ENCODE results near the gene PNPLA7. TPM values are rescaled to one million over a fixed set of nuclear protein-coding genes. Genes with fewer than 3 reads are reported as not detected.

The PNPLA7 gene
- total and polyA plus RNA-seq, 10 of the 15 experiments (the other 5 are each of a cell fraction or from before 2014, with no cell fraction given): 0.04 to 0.85 (median 0.19) TPM; not detected in 1

DNA sequence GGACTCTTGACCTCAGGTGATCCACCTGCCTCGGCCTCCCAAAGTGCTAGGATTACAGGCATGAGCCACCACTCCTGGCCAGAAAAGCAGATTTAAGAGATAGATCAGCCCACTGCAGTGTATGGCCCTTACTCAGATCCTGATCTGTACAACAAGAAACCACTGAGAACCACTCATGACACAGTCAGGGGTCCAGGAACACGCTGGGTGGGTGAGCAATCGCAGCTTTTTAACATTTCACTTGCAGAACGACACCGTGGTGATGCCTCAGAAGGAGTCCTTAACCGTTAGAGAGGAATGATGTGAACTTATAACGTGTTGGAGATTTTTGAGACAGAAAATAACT, 45.8 kb downstream of the PNPLA7 start (continued):
- TF ChIP-seq MTA2 (IDR thresholded peaks at IDR 0.05; ENCODE audit: low read depth) (no peak), NRF1 (conservative IDR thresholded peaks at IDR 0.05; ENCODE audit: low read depth, low read length) (no peak)
- TF ChIP-seq, protein P1, sequence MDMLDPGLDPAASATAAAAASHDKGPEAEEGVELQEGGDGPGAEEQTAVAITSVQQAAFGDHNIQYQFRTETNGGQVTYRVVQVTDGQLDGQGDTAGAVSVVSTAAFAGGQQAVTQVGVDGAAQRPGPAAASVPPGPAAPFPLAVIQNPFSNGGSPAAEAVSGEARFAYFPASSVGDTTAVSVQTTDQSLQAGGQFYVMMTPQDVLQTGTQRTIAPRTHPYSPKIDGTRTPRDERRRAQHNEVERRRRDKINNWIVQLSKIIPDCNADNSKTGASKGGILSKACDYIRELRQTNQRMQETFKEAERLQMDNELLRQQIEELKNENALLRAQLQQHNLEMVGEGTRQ (IDR thresholded peaks at IDR 0.05; ENCODE audit: borderline replicate concordance, low read depth, low read length): no peak

DNA sequence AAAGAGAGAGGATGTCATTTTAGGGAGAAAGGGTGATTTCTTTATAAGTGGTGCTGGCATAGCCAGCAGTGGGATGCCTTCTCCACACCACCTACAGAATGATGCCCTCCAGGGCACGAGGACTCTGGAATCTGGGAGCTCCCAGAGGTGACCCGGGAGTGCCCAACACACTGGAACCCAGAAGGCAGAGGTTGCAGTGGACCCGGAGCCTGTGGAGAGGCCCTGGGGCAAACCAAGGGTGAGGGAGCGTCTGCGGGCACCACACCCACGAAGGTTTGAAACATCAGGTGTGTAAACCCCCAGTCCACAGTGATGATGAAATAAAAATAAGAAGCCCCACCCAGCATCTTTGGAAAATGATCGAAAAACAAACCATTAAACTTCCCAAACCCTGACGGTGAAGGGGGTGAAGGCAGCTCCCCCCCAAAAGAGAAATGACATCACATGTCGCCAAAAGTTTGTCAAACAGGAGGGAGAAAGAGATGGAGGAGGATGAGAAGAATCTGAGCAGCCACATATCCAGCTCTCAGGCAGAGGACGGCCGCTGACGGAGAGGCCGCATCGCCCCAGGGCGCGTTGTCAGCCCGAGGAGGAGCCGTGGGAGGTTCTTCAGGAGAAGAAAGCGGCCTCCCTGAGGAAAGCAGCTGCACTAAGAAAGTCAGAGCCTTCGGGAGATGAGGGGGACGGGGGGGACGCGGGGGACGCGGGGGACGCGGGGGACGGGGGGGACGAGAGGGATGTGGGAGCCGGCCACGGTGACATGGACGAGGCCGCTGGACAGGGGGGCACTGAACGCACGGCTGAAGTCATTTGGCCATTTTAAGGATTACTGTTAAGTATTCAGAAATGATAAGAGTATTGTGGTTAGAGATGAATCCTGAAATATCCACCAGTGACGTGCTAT, 47.9 kb downstream of the PNPLA7 start:
- no peak overlapping the region for H3K4me2 ChIP-seq (ENCODE audit: control insufficient read depth, insufficient read depth)
- DNase-seq (ENCODE audit: low read depth, low spot score) (no peak), FAIRE-seq (no peak), ATAC-seq (no peak)
- H2AFZ ChIP-seq (ENCODE audit: control insufficient read depth, low read depth, low read length): no peak overlapping the region
- no peak overlapping the region for H3K27ac ChIP-seq (ENCODE audit: control insufficient read depth, insufficient read depth)
- in situ Hi-C loops (cut with MboI) (no loop called here), intact Hi-C loops (cut with micrococcal nuclease; ENCODE audit: unreplicated experiment) (no loop called here)
- no peak overlapping the region for H3K4me3 ChIP-seq
- BruUV-seq (replicated peaks): no TSS peak
- H3K79me2 ChIP-seq (ENCODE audit: control insufficient read depth, insufficient read depth, low read length): no peaks in the 10 kb centered on the region
- no peaks in the 10 kb centered on the region for H3K4me1 ChIP-seq (ENCODE audit: control insufficient read depth, insufficient read depth, low read length)
- H4K20me1 ChIP-seq (ENCODE audit: control insufficient read depth, insufficient read depth): no peaks in the 10 kb centered on the region
- no peaks in the 10 kb centered on the region; the same call in 2 of the 3 replicates for H3K9me3 ChIP-seq (replicated peaks; ENCODE audit: control insufficient read depth, insufficient read depth, low read length)
- no peak overlapping the region for H3K9ac ChIP-seq (ENCODE audit: control insufficient read depth, insufficient read depth, low read length)
- ChIA-PET POLR2A (no interaction called here), RAD21 (ENCODE audit: unreplicated experiment) (no interaction called here), SMC1A (ENCODE audit: uncharacterized antibody, unreplicated experiment) (no interaction called here), CTCF (no interaction called here)
- H3K27me3 ChIP-seq (replicated peaks in 1 of 2; ENCODE audit: control insufficient read depth in 2 of 2, insufficient read depth in 2 of 2, low read length in 1 of 2): no peaks in the 10 kb centered on the region
- 86% methylated on average over 20 of the region's 36 CpGs for WGBS (ENCODE audit: insufficient coverage, insufficient replicate concordance, low lambda C conversion rate, missing lambda C conversion rate)
- no peaks in the 10 kb centered on the region for H3K36me3 ChIP-seq (ENCODE audit: control insufficient read depth in 2 of 2, insufficient read depth in 2 of 2, low read length in 1 of 2)
- TF ChIP-seq, protein P2, sequence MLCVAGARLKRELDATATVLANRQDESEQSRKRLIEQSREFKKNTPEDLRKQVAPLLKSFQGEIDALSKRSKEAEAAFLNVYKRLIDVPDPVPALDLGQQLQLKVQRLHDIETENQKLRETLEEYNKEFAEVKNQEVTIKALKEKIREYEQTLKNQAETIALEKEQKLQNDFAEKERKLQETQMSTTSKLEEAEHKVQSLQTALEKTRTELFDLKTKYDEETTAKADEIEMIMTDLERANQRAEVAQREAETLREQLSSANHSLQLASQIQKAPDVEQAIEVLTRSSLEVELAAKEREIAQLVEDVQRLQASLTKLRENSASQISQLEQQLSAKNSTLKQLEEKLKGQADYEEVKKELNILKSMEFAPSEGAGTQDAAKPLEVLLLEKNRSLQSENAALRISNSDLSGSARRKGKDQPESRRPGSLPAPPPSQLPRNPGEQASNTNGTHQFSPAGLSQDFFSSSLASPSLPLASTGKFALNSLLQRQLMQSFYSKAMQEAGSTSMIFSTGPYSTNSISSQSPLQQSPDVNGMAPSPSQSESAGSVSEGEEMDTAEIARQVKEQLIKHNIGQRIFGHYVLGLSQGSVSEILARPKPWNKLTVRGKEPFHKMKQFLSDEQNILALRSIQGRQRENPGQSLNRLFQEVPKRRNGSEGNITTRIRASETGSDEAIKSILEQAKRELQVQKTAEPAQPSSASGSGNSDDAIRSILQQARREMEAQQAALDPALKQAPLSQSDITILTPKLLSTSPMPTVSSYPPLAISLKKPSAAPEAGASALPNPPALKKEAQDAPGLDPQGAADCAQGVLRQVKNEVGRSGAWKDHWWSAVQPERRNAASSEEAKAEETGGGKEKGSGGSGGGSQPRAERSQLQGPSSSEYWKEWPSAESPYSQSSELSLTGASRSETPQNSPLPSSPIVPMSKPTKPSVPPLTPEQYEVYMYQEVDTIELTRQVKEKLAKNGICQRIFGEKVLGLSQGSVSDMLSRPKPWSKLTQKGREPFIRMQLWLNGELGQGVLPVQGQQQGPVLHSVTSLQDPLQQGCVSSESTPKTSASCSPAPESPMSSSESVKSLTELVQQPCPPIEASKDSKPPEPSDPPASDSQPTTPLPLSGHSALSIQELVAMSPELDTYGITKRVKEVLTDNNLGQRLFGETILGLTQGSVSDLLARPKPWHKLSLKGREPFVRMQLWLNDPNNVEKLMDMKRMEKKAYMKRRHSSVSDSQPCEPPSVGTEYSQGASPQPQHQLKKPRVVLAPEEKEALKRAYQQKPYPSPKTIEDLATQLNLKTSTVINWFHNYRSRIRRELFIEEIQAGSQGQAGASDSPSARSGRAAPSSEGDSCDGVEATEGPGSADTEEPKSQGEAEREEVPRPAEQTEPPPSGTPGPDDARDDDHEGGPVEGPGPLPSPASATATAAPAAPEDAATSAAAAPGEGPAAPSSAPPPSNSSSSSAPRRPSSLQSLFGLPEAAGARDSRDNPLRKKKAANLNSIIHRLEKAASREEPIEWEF (IDR thresholded peaks at IDR 0.05; ENCODE audit: insufficient replicate concordance, low read depth, low read length): no peak
- TF ChIP-seq EED (IDR thresholded peaks at IDR 0.05; ENCODE audit: low read depth) (no peak), SMARCA5 (IDR thresholded peaks at IDR 0.05) (no peak), POU2F2 (IDR thresholded peaks at IDR 0.05; ENCODE audit: borderline replicate concordance, low read depth, low read length) (no peak), MXI1 (IDR thresholded peaks at IDR 0.05; ENCODE audit: low read depth, low read length) (no peak), NFXL1 (IDR thresholded peaks at IDR 0.05; ENCODE audit: borderline replicate concordance) (no peak)
- TF ChIP-seq, protein P3, sequence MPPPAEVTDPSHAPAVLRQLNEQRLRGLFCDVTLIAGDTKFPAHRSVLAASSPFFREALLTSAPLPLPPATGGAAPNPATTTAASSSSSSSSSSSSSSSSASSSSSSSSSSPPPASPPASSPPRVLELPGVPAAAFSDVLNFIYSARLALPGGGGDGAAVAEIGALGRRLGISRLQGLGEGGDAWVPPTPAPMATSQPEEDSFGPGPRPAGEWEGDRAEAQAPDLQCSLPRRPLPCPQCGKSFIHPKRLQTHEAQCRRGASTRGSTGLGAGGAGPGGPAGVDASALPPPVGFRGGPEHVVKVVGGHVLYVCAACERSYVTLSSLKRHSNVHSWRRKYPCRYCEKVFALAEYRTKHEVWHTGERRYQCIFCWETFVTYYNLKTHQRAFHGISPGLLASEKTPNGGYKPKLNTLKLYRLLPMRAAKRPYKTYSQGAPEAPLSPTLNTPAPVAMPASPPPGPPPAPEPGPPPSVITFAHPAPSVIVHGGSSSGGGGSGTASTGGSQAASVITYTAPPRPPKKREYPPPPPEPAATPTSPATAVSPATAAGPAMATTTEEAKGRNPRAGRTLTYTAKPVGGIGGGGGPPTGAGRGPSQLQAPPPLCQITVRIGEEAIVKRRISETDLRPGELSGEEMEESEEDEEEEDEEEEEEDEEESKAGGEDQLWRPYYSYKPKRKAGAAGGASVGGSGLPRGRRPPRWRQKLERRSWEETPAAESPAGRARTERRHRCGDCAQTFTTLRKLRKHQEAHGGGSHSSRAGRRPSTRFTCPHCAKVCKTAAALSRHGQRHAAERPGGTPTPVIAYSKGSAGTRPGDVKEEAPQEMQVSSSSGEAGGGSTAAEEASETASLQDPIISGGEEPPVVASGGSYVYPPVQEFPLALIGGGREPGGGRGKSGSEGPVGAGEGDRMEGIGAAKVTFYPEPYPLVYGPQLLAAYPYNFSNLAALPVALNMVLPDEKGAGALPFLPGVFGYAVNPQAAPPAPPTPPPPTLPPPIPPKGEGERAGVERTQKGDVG (CRISPR knock-in tag; IDR thresholded peaks at IDR 0.05): no peak
- TF ChIP-seq, protein P4, sequence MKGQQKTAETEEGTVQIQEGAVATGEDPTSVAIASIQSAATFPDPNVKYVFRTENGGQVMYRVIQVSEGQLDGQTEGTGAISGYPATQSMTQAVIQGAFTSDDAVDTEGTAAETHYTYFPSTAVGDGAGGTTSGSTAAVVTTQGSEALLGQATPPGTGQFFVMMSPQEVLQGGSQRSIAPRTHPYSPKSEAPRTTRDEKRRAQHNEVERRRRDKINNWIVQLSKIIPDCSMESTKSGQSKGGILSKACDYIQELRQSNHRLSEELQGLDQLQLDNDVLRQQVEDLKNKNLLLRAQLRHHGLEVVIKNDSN (IDR thresholded peaks at IDR 0.05; ENCODE audit: borderline replicate concordance, extremely low read length, insufficient read depth, low read depth, low read length): no peak

Measured in GM12878 (cell line).